ENCODE measurements around the gene NMNAT3.

NMNAT3 gene

DNA sequence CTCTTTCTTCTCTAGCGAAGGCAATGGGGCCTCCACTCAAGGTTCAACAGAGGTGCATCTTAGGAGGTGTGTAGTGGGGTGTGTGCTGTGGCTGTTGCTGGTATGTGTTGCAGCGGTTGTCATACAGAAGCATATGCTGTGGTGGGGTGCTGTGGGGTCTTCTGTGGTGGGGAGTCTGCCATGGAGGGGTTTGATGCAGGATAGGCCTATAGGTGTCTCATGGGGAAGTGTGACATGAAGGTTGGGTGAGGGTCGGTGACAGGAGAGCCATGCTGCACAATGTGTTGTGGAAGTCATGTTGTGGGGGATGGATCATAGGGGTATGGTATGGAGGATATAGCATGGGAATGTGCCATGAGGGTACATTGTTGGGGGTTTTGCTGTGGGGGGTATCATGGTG is 20.3 kb downstream of the NMNAT3 start:
- Histone ChIP-seq H3K4me3 (no peak overlapping the region), H3K27ac (no peak overlapping the region), H3K36me3 (ENCODE audit: insufficient read depth, low read length) (no peaks in the 10 kb centered on the region), H3K9me3 (ENCODE audit: low read depth, low read length) (no peaks in the 10 kb centered on the region), H3K9ac (ENCODE audit: insufficient read length) (no peak overlapping the region)
- DNase-seq (ENCODE audit: low read depth, low spot score): no peak
- no peak for TF ChIP-seq FOXP2 (optimal IDR thresholded peaks at IDR 0.05; ENCODE audit: control extremely low read depth, extremely low read length, insufficient read depth)
- TF ChIP-seq POLR2AphosphoS5 (IDR thresholded peaks at IDR 0.05; ENCODE audit: borderline replicate concordance, low read depth, low read length): no peak
- TF ChIP-seq EZH2 (IDR thresholded peaks at IDR 0.05): no peak

DNA sequence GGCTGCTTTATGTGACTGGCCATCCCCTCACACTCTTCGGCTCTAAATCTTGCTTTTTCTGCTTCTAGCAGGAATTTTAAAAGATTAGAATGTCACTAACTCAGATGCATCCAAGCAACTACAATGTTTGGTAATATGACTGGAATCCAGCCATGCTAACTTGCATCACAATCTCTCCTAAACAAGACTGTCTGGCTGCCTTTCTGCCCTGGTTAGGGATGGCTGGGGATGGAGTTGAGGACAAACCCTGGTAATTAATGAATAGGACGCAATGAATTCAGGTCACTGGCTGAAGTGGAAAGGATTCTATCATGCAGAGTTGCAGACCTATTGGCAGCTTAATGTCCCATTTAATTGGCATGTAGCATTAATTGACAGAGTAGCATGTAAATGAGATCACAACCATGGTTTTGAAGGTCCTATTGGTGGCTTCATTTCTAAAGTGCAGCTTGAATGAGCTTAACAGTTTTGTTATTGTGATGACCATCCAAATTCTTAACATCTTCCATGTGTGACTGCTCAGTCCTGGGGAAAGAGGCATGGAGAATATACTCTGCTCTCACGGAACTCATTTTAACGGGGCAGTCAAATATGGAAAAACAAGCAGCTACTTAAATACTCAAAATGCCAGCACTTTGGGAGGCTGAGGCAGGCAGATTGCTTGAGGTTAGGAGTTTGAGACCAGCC is 21.7 kb downstream of the NMNAT3 start:
- Histone ChIP-seq H3K9me3 (ENCODE audit: low read depth, low read length) (no peaks in the 10 kb centered on the region), H3K27ac (no peak overlapping the region), H3K4me3 (no peak overlapping the region), H3K36me3 (ENCODE audit: insufficient read depth, low read length) (no peaks in the 10 kb centered on the region), H3K9ac (ENCODE audit: insufficient read length) (no peak overlapping the region)
- DNase-seq (ENCODE audit: low read depth, low spot score): no peak
- no peak for TF ChIP-seq EZH2 (IDR thresholded peaks at IDR 0.05)
- TF ChIP-seq POLR2AphosphoS5 (IDR thresholded peaks at IDR 0.05; ENCODE audit: borderline replicate concordance, low read depth, low read length): no peak
- TF ChIP-seq FOXP2 (optimal IDR thresholded peaks at IDR 0.05; ENCODE audit: control extremely low read depth, extremely low read length, insufficient read depth): no peak

DNA sequence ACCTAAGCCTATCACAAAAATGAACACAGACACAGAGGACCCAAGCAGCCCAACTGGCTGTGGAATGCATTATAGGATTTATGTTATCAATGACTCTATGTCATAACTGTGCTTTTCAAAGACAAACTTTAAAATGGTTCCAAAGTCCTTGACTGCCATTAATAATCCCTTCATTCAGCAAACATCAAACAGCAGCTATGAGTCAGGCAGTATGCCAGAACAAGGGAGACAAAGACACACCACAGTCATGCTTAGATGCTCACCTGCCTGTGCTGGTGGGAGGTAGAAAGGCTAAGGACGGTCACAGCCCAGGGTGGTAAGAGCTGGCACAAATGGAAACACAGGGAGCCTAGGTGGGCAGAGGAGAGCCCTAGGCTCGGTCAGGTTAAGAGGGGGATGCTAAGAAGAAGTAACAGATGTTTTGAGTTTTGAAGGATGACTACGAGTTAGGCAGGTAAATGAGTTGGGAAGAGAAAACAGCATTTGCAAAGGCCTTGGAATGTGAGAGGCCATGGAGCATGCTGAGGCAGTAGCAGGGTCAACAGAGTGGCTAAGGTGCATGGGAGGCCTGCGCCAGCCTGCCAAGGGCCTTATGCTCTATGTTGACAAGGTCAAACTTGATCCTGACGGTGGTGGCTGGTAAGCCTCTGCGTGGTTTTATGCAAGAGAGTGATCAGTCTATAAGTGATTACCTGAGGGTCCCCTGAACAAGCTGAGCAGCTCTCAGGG is 23.0 kb downstream of the NMNAT3 start:
- Histone ChIP-seq H3K9ac (ENCODE audit: insufficient read length) (no peak overlapping the region), H3K27ac (no peak overlapping the region), H3K4me3 (no peak overlapping the region), H3K9me3 (ENCODE audit: low read depth, low read length) (no peaks in the 10 kb centered on the region), H3K36me3 (ENCODE audit: insufficient read depth, low read length) (no peaks in the 10 kb centered on the region)
- TF ChIP-seq FOXP2 (optimal IDR thresholded peaks at IDR 0.05; ENCODE audit: control extremely low read depth, extremely low read length, insufficient read depth) (no peak), EZH2 (IDR thresholded peaks at IDR 0.05) (no peak), POLR2AphosphoS5 (IDR thresholded peaks at IDR 0.05; ENCODE audit: borderline replicate concordance, low read depth, low read length) (no peak)
- DNase-seq (ENCODE audit: low read depth, low spot score): no peak

DNA sequence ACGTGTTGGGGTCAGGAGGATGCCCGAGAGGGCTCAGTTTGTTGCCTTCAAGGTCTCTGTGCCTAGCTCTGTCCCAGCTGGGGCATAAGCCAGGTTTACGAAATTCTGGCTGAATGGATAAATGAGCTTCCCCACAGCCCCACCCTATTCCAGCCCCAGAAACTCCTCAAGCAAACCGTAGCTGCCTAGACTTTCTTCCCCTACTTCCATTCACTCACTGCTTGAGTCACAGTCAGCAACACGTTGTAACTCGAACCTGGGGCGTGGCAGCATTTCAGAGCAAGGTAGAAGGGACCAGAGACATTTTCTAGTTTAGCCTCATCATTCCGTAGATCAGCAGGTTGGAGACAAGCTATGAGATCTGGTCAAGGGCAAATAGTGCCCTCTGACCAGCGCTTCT is 24.2 kb downstream of the NMNAT3 start:
- no peak for DNase-seq (ENCODE audit: low read depth, low spot score)
- no peak overlapping the region for H3K9ac ChIP-seq (ENCODE audit: insufficient read length)
- H3K27ac ChIP-seq: no peak overlapping the region
- no peaks in the 10 kb centered on the region for H3K9me3 ChIP-seq (ENCODE audit: low read depth, low read length)
- TF ChIP-seq POLR2AphosphoS5 (IDR thresholded peaks at IDR 0.05; ENCODE audit: borderline replicate concordance, low read depth, low read length): no peak
- TF ChIP-seq EZH2 (IDR thresholded peaks at IDR 0.05): no peak
- no peak for TF ChIP-seq FOXP2 (optimal IDR thresholded peaks at IDR 0.05; ENCODE audit: control extremely low read depth, extremely low read length, insufficient read depth)
- H3K4me3 ChIP-seq: no peak overlapping the region
- no peaks in the 10 kb centered on the region for H3K36me3 ChIP-seq (ENCODE audit: insufficient read depth, low read length)

DNA sequence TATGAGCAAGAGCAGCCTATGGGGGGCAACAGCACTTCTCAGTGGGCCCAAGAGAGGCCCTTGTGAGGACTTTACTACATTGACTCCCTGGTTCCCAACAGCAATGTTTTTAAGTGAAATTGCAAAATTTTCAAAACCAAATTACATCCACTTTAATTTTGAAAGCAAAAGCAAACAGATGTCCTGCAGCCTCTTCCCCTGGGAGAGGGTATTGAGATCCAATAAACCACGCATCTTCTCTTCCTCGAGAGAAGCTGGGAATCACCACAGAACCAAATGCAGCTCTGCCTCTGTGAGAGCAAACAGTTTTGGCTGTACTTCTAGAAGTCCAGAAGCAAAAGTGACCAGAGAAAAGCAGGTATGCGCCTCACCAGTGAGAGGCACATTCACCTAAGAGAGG is 25.2 kb downstream of the NMNAT3 start:
- H3K9me3 ChIP-seq (ENCODE audit: low read depth, low read length): no peaks in the 10 kb centered on the region
- DNase-seq (ENCODE audit: low read depth, low spot score): no peak
- H3K36me3 ChIP-seq (ENCODE audit: insufficient read depth, low read length): no peaks in the 10 kb centered on the region
- TF ChIP-seq FOXP2 (optimal IDR thresholded peaks at IDR 0.05; ENCODE audit: control extremely low read depth, extremely low read length, insufficient read depth): no peak
- no peak for TF ChIP-seq EZH2 (IDR thresholded peaks at IDR 0.05)
- no peak for TF ChIP-seq POLR2AphosphoS5 (IDR thresholded peaks at IDR 0.05; ENCODE audit: borderline replicate concordance, low read depth, low read length)
- no peak overlapping the region for H3K27ac ChIP-seq
- H3K9ac ChIP-seq (ENCODE audit: insufficient read length): no peak overlapping the region
- no peak overlapping the region for H3K4me3 ChIP-seq

DNA sequence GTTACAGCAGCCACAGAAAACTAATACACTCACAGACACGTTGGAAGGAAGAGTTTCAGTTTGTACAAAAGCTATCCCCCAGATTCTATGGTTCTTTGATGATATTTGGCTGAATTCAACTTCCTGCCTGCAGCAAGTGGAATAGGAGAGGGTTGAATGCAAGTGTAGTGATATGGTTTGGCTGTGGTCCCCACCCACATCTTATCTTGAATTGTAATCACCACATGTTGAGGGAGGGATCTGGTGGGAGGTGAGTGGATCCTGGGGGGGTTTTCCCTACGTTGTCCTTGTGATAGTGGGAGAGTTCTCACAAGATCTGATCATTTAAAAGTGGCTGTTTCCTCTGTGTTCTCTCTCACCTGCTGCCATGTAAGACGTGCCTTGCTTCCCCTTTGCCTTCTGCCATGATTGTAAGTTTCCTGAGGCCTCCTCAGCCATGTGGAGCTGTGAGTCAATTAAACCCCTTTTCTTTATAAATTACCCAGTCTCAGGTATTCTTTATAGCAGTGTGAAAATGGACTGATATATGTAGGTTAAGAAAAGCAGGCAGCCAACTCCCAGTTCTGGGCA is 29.8 kb downstream of the NMNAT3 start:
- Histone ChIP-seq H3K27ac (no peak overlapping the region), H3K9me3 (ENCODE audit: low read depth, low read length) (no peaks in the 10 kb centered on the region), H3K36me3 (ENCODE audit: insufficient read depth, low read length) (no peaks in the 10 kb centered on the region), H3K9ac (ENCODE audit: insufficient read length) (no peak overlapping the region), H3K4me3 (no peak overlapping the region)
- no peak for TF ChIP-seq EZH2 (IDR thresholded peaks at IDR 0.05)
- no peak for TF ChIP-seq POLR2AphosphoS5 (IDR thresholded peaks at IDR 0.05; ENCODE audit: borderline replicate concordance, low read depth, low read length)
- no peak for DNase-seq (ENCODE audit: low read depth, low spot score)

DNA sequence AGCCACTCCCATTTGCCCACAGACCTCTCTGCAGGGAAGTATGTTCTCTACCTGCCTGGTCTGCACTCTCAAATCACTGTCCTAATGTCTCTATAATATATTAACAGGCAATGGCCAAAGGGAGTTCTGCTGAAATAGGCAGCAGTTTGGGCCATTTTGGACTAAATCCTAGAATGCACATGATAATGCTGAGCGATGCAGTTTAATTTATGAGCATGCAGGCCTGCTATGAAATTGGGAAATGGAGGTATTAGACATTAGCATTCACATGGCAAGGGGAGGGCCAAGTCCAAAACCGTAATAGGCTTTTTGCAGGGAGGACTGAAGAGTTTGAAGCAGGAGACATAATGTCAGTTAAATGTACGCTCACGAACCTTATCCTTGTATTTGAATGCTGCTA is 31.3 kb downstream of the NMNAT3 start:
- H3K9ac ChIP-seq (ENCODE audit: insufficient read length): no peak overlapping the region
- DNase-seq (ENCODE audit: low read depth, low spot score): no peak
- TF ChIP-seq FOXP2 (optimal IDR thresholded peaks at IDR 0.05; ENCODE audit: control extremely low read depth, extremely low read length, insufficient read depth): no peak
- no peak for TF ChIP-seq POLR2AphosphoS5 (IDR thresholded peaks at IDR 0.05; ENCODE audit: borderline replicate concordance, low read depth, low read length)
- no peak for TF ChIP-seq EZH2 (IDR thresholded peaks at IDR 0.05)
- no peak overlapping the region for H3K4me3 ChIP-seq
- H3K36me3 ChIP-seq (ENCODE audit: insufficient read depth, low read length): no peaks in the 10 kb centered on the region
- no peaks in the 10 kb centered on the region for H3K9me3 ChIP-seq (ENCODE audit: low read depth, low read length)
- no peak overlapping the region for H3K27ac ChIP-seq

DNA sequence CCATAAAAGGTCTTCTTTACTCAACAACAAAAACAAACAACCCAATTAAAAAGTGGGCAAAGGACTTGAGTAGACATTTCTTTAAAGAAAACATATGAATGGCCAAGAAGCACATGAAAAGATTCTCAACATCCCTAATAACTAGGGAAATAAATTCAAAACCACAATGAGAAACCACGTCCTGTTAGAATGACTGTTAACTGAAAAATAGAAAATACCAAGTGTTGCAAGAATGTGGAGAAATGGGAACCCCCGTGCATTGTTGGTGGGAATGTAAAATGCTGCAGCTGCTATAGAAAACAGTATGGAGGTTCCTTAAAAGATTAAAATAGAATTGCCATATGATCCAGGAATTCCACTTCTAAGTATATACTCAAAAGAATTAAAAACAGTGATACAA is 34.8 kb downstream of the NMNAT3 start:
- Histone ChIP-seq H3K9ac (ENCODE audit: insufficient read length) (no peak overlapping the region), H3K4me3 (no peak overlapping the region), H3K27ac (no peak overlapping the region), H3K36me3 (ENCODE audit: insufficient read depth, low read length) (no peaks in the 10 kb centered on the region), H3K9me3 (ENCODE audit: low read depth, low read length) (no peaks in the 10 kb centered on the region)
- TF ChIP-seq EZH2 (IDR thresholded peaks at IDR 0.05): no peak
- TF ChIP-seq POLR2AphosphoS5 (IDR thresholded peaks at IDR 0.05; ENCODE audit: borderline replicate concordance, low read depth, low read length): no peak
- no peak for TF ChIP-seq FOXP2 (optimal IDR thresholded peaks at IDR 0.05; ENCODE audit: control extremely low read depth, extremely low read length, insufficient read depth)
- peak; percentile 18 for DNase-seq (ENCODE audit: low read depth, low spot score)

Data from SK-N-MC (cell line).